ENCODE results near the gene GABPB2. TPM values are rescaled to one million over a fixed set of nuclear protein-coding genes. Genes with fewer than 3 reads are reported as not detected.
A peak's percentile ranks its signal among the peaks of the same experiment; 100 is the strongest.

GABPB2 gene
- total and polyA plus RNA-seq, 4 donors: 6.9 to 22.2 (median 15.5) TPM

DNA sequence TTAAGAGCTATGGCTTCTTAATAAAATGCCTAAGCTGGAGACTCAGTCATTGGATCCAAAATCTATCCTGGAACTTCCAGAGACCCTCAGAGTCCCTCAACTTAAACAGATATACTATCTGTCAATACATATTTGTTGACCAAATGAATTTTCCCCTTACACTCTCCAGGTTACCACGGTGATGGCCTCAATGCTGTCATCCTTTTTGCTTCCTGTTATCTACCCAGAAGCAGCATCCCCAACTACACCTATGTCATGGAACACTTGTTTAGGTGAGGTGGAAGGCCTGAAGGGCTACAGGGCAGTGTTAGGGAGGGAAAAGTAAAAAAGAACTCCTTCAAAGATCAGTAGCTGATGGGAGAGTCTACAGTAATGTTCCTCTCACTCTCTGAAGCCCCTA lies 27.4 kb upstream of the GABPB2 start:
- H3K27ac ChIP-seq (ENCODE audit: low read depth in 1 of 2, low read length in 2 of 2): no peak overlapping the region
- intact Hi-C loops (cut with DNase I): no loop called here
- no peak for DNase-seq

DNA sequence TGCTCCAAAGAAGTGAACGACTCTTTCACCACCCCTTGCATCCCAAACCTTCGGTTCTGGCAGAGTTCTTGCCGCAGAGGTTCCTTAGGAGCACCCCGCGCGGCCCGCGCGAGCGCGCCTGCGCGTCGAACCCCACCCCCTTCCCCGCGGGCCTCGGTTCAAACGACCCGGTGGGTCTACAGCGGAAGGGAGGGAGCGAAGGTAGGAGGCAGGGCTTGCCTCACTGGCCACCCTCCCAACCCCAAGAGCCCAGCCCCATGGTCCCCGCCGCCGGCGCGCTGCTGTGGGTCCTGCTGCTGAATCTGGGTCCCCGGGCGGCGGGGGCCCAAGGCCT lies 23.0 kb upstream of the GABPB2 start, which contains the start of gene C1orf56:
C1orf56 (plus strand) TSS at position 161 of the 334 bp plus-strand sequence; CDS start at position 258, 97 bp downstream.
- H3K4me3 ChIP-seq (ENCODE audit: low read length in 2 of 2): peak within 1 kb of the TSS; percentile 51 to 82
- DNase-seq (peak; percentile 71 to 90), ATAC-seq (ENCODE audit: low FRiP score) (peak; percentile 88)
- H3K36me3 ChIP-seq (ENCODE audit: control insufficient read depth in 1 of 2, insufficient read depth in 2 of 2, low read length in 1 of 2): peaks cover 0 to 2% of the 10 kb centered on the region in 2 donors
- H3K27ac ChIP-seq (ENCODE audit: low read depth in 1 of 2, low read length in 2 of 2): peak within 1 kb of the TSS in 1 of 2 donors; percentile 41
- 1% methylated on average over 29 of the region's 29 CpGs for WGBS, 2 donors
- H3K9me3 ChIP-seq (ENCODE audit: control insufficient read depth, low read length): no peaks in the 10 kb centered on the region
- intact Hi-C loops (cut with DNase I): no loop called here
- no peaks in the 10 kb centered on the region for H3K4me1 ChIP-seq (ENCODE audit: control insufficient read depth in 1 of 2, insufficient read depth in 2 of 2, low read length in 2 of 2)
- H3K27me3 ChIP-seq (ENCODE audit: control insufficient read depth in 1 of 2, insufficient read depth in 2 of 2, low read length in 1 of 2): no peaks in the 10 kb centered on the region

More for the DNA sequence above, 27.4 kb upstream of the GABPB2 start:
- ATAC-seq (ENCODE audit: low FRiP score): no peak
- Histone ChIP-seq H3K27me3 (ENCODE audit: control insufficient read depth in 1 of 2, insufficient read depth in 2 of 2, low read length in 1 of 2) (no peaks in the 10 kb centered on the region), H3K4me1 (ENCODE audit: control insufficient read depth in 1 of 2, insufficient read depth in 2 of 2, low read length in 2 of 2) (no peaks in the 10 kb centered on the region), H3K9me3 (ENCODE audit: control insufficient read depth, low read length) (no peaks in the 10 kb centered on the region), H3K36me3 (ENCODE audit: control insufficient read depth in 1 of 2, insufficient read depth in 2 of 2, low read length in 1 of 2) (no peaks in the 10 kb centered on the region), H3K4me3 (ENCODE audit: low read length in 2 of 2) (no peak overlapping the region)
- 90 to 92% methylated on average over 1 of the region's 1 CpG for WGBS, 2 donors

DNA sequence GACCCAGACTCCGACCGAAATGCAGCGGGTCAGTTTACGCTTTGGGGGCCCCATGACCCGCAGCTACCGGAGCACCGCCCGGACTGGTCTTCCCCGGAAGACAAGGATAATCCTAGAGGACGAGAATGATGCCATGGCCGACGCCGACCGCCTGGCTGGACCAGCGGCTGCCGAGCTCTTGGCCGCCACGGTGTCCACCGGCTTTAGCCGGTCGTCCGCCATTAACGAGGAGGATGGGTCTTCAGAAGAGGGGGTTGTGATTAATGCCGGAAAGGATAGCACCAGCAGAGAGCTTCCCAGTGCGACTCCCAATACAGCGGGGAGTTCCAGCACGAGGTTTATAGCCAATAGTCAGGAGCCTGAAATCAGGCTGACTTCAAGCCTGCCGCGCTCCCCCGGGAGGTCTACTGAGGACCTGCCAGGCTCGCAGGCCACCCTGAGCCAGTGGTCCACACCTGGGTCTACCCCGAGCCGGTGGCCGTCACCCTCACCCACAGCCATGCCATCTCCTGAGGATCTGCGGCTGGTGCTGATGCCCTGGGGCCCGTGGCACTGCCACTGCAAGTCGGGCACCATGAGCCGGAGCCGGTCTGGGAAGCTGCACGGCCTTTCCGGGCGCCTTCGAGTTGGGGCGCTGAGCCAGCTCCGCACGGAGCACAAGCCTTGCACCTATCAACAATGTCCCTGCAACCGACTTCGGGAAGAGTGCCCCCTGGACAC lies 22.5 kb upstream of the GABPB2 start:
- Histone ChIP-seq H3K4me3 (ENCODE audit: low read length in 2 of 2) (peak overlapping the region; percentile 51 to 82), H3K9me3 (ENCODE audit: control insufficient read depth, low read length) (no peaks in the 10 kb centered on the region), H3K27ac (ENCODE audit: low read depth in 1 of 2, low read length in 2 of 2) (peak overlapping the region in 1 of 2 donors; percentile 41), H3K27me3 (ENCODE audit: control insufficient read depth in 1 of 2, insufficient read depth in 2 of 2, low read length in 1 of 2) (no peaks in the 10 kb centered on the region), H3K4me1 (ENCODE audit: control insufficient read depth in 1 of 2, insufficient read depth in 2 of 2, low read length in 2 of 2) (no peaks in the 10 kb centered on the region), H3K36me3 (ENCODE audit: control insufficient read depth in 1 of 2, insufficient read depth in 2 of 2, low read length in 1 of 2) (peaks cover 0 to 2% of the 10 kb centered on the region in 2 donors)
- DNase-seq (peak; percentile 79 to 88), ATAC-seq (ENCODE audit: low FRiP score) (peak; percentile 85)
- whole genome bisulfite sequencing, 2 donors: 0 to 1% methylated on average over 48 of the region's 48 CpGs
- intact Hi-C loops (cut with DNase I): no loop called here

GRCh38 chr1:151048645-151049032 lies 21.9 kb upstream of the GABPB2 start:
- no peak for ATAC-seq (ENCODE audit: low FRiP score)
- Histone ChIP-seq H3K27ac (ENCODE audit: low read depth in 1 of 2, low read length in 2 of 2) (peak overlapping the region in 1 of 2 donors; percentile 16), H3K4me3 (ENCODE audit: low read length in 2 of 2) (peak overlapping the region in 1 of 2 donors; percentile 51), H3K27me3 (ENCODE audit: control insufficient read depth in 1 of 2, insufficient read depth in 2 of 2, low read length in 1 of 2) (no peaks in the 10 kb centered on the region), H3K9me3 (ENCODE audit: control insufficient read depth, low read length) (no peaks in the 10 kb centered on the region), H3K4me1 (ENCODE audit: control insufficient read depth in 1 of 2, insufficient read depth in 2 of 2, low read length in 2 of 2) (no peaks in the 10 kb centered on the region), H3K36me3 (ENCODE audit: control insufficient read depth in 1 of 2, insufficient read depth in 2 of 2, low read length in 1 of 2) (peaks cover 0 to 2% of the 10 kb centered on the region in 2 donors)
- intact Hi-C loops (cut with DNase I): no loop called here
- 2 to 5% methylated on average over 3 of the region's 3 CpGs for WGBS, 2 donors
- DNase-seq: no peak

DNA sequence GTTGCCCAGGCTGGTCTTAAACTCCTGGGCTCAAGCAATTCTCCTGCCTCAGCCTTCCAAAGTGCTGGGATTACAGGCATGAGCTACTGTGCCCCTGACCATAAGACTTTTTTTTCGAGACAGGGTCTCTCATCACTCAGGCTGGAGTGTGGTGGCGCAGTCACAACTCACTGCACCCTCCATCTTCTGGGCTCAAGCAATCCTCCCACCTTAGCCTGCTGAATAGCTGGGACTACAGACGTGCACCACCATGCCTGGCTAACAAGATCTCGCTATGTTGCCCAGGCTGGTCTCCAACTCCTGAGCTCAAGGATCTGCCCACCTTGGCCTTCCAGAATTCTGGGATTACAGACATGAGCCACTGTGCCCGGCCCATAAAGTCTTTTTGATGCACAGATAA lies 21.1 kb upstream of the GABPB2 start:
- Histone ChIP-seq H3K4me3 (ENCODE audit: low read length in 2 of 2) (no peak overlapping the region), H3K36me3 (ENCODE audit: control insufficient read depth in 1 of 2, insufficient read depth in 2 of 2, low read length in 1 of 2) (peaks cover 0 to 2% of the 10 kb centered on the region in 2 donors), H3K4me1 (ENCODE audit: control insufficient read depth in 1 of 2, insufficient read depth in 2 of 2, low read length in 2 of 2) (no peaks in the 10 kb centered on the region), H3K27me3 (ENCODE audit: control insufficient read depth in 1 of 2, insufficient read depth in 2 of 2, low read length in 1 of 2) (no peaks in the 10 kb centered on the region), H3K27ac (ENCODE audit: low read depth in 1 of 2, low read length in 2 of 2) (peak overlapping the region in 1 of 2 donors; percentile 21), H3K9me3 (ENCODE audit: control insufficient read depth, low read length) (no peaks in the 10 kb centered on the region)
- DNase-seq (no peak), ATAC-seq (ENCODE audit: low FRiP score) (no peak)
- intact Hi-C loops (cut with DNase I): no loop called here
- 80 to 82% methylated on average over 5 of the region's 5 CpGs for WGBS, 2 donors

- Histone ChIP-seq H3K27me3 (ENCODE audit: control insufficient read depth in 1 of 2, insufficient read depth in 2 of 2, low read length in 1 of 2) (no peaks in the 10 kb centered on the region), H3K4me3 (ENCODE audit: low read length in 2 of 2) (no peak overlapping the region), H3K27ac (ENCODE audit: low read depth in 1 of 2, low read length in 2 of 2) (no peak overlapping the region), H3K36me3 (ENCODE audit: control insufficient read depth in 1 of 2, insufficient read depth in 2 of 2, low read length in 1 of 2) (peaks cover 0 to 4% of the 10 kb centered on the region in 2 donors), H3K4me1 (ENCODE audit: control insufficient read depth in 1 of 2, insufficient read depth in 2 of 2, low read length in 2 of 2) (no peaks in the 10 kb centered on the region), H3K9me3 (ENCODE audit: control insufficient read depth, low read length) (no peaks in the 10 kb centered on the region)
- no peak for ATAC-seq (ENCODE audit: low FRiP score)
- 77 to 78% methylated on average over 2 of the region's 2 CpGs for WGBS, 2 donors
- no peak for DNase-seq
- intact Hi-C loops (cut with DNase I): no loop called here
These were observed 20.4 kb upstream of the GABPB2 start for GRCh38 chr1:151050051-151050688.

- no peak overlapping the region for H3K27ac ChIP-seq (ENCODE audit: low read depth in 1 of 2, low read length in 2 of 2)
- H3K9me3 ChIP-seq (ENCODE audit: control insufficient read depth, low read length): no peaks in the 10 kb centered on the region
- peaks cover 0 to 3% of the 10 kb centered on the region in 2 donors for H3K4me1 ChIP-seq (ENCODE audit: control insufficient read depth in 1 of 2, insufficient read depth in 2 of 2, low read length in 2 of 2)
- WGBS, 2 donors: 67 to 72% methylated on average over 2 of the region's 2 CpGs
- peaks cover 2 to 10% of the 10 kb centered on the region in 2 donors for H3K36me3 ChIP-seq (ENCODE audit: control insufficient read depth in 1 of 2, insufficient read depth in 2 of 2, low read length in 1 of 2)
- DNase-seq (no peak), ATAC-seq (ENCODE audit: low FRiP score) (no peak)
- no peaks in the 10 kb centered on the region for H3K27me3 ChIP-seq (ENCODE audit: control insufficient read depth in 1 of 2, insufficient read depth in 2 of 2, low read length in 1 of 2)
- H3K4me3 ChIP-seq (ENCODE audit: low read length in 2 of 2): no peak overlapping the region
- intact Hi-C loops (cut with DNase I): no loop called here
These were observed 19.1 kb upstream of the GABPB2 start for GRCh38 chr1:151051356-151052009.

DNA sequence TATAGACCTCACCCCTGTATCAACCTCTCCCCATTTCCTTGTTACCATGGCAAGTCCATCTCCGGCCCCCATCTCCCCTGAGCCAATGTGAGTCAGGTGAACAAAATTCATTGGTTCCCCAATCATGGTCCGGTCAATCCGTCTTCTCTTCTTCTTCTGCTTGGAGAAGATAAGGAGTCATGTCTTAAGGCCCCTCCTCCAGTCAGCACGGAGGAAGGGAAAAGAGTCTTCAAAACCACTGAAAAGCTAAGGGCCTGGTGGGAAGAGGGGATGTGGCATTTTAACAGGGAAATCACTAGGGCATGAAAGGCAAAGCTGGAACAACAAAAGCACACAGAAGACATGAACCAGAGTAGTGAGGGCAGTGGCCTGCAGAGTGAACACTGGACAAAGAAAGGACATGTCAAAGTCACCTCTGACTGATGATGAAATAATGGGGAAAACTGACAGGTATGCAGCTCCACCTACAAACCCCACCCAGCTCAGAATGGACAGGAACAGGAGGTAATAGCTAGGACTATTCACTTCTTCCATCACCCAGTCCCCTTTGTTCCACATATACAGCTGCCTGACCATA lies 15.5 kb upstream of the GABPB2 start:
- peaks cover 0 to 4% of the 10 kb centered on the region in 2 donors for H3K4me1 ChIP-seq (ENCODE audit: control insufficient read depth in 1 of 2, insufficient read depth in 2 of 2, low read length in 2 of 2)
- no peaks in the 10 kb centered on the region for H3K9me3 ChIP-seq (ENCODE audit: control insufficient read depth, low read length)
- ATAC-seq (ENCODE audit: low FRiP score): no peak
- intact Hi-C loops (cut with DNase I): loop anchor here in 1 of 2 donors (5.0 kb wide), 1 partner anchor 48 kb away; the partner anchor contains the start of genes MINDY1 and PRUNE1
- DNase-seq: no peak
- H3K27me3 ChIP-seq (ENCODE audit: control insufficient read depth in 1 of 2, insufficient read depth in 2 of 2, low read length in 1 of 2): no peaks in the 10 kb centered on the region
- H3K4me3 ChIP-seq (ENCODE audit: low read length in 2 of 2): no peak overlapping the region
- H3K36me3 ChIP-seq (ENCODE audit: control insufficient read depth in 1 of 2, insufficient read depth in 2 of 2, low read length in 1 of 2): peaks cover 2 to 10% of the 10 kb centered on the region in 2 donors
- peak overlapping the region in 1 of 2 donors; percentile 17 for H3K27ac ChIP-seq (ENCODE audit: low read depth in 1 of 2, low read length in 2 of 2)
- 85 to 86% methylated on average over 4 of the region's 4 CpGs for WGBS, 2 donors

Data from aorta (tissue), 5 donors.